ENCODE measurements around the gene PSMA5. TPM values are rescaled to one million over a fixed set of nuclear protein-coding genes. Genes with fewer than 3 reads are reported as not detected.
"Not testable (repeated sequence)": the region's sequence is repeated elsewhere in the genome, so short reads cannot be mapped to it uniquely, and the experiment has no call there.

PSMA5 gene
- polyA plus RNA-seq, 1 experiment: 151 TPM

DNA sequence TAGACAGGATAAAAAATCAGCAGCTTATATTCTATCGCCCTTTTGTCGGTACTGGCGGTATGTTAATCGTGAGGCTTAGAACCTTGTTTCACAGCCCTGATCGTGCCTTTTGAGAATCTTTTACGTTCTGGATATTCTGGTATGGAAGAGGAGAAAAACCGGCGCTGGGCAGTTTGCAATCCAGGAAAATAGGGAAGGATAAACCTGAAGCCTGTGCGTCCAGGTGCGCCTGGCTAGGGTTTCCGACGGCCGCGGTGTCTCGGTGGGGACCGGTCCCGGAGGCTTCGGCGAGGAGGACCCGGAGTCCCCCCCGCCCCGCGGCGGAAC lies 39.8 kb upstream of the PSMA5 start:
- Histone ChIP-seq H3K4me3 (ENCODE audit: low read depth, low read length) (peak overlapping the region; percentile 83), H3K36me3 (ENCODE audit: control insufficient read depth, insufficient read depth, low read length) (no peaks in the 10 kb centered on the region), H3K27me3 (ENCODE audit: control insufficient read depth, insufficient read depth, low read length) (no peaks in the 10 kb centered on the region)
- DNase-seq (ENCODE audit: low read depth): no peak
- CTCF ChIA-PET: interaction anchor here (0.5 to 1.2 kb wide), 3 partner anchors 16 to 63 kb away, joined by 3 to 5 read pairs (median 4); no protein-coding TSS in a partner anchor
- POLR2A ChIA-PET: no interaction called here
- TF ChIP-seq, protein P1, sequence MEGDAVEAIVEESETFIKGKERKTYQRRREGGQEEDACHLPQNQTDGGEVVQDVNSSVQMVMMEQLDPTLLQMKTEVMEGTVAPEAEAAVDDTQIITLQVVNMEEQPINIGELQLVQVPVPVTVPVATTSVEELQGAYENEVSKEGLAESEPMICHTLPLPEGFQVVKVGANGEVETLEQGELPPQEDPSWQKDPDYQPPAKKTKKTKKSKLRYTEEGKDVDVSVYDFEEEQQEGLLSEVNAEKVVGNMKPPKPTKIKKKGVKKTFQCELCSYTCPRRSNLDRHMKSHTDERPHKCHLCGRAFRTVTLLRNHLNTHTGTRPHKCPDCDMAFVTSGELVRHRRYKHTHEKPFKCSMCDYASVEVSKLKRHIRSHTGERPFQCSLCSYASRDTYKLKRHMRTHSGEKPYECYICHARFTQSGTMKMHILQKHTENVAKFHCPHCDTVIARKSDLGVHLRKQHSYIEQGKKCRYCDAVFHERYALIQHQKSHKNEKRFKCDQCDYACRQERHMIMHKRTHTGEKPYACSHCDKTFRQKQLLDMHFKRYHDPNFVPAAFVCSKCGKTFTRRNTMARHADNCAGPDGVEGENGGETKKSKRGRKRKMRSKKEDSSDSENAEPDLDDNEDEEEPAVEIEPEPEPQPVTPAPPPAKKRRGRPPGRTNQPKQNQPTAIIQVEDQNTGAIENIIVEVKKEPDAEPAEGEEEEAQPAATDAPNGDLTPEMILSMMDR (IDR thresholded peaks at IDR 0.05; ENCODE audit: insufficient read depth, low read depth, low read length): no peak

DNA sequence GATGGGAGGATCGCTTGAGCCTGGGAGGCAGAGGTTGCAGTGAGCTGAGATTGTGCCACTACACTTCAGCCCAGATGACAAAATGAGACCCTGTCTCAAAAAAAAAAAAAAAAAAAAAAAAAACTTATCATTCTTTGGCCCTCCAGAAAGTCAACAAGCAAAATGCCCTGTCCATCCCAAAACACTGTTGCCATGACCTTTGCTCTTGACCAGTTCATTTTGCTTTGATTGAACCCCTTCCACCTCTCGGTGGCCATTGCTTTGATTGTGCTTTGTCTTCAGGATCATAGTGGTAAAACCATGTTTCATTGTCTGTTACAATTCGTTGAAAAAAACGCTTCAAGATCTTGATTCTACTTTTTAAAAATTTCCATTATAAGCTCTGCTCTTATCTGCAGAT lies 31.6 kb upstream of the PSMA5 start:
- Histone ChIP-seq H3K4me3 (ENCODE audit: low read depth, low read length) (no peak overlapping the region), H3K27me3 (ENCODE audit: control insufficient read depth, insufficient read depth, low read length) (no peaks in the 10 kb centered on the region), H3K36me3 (ENCODE audit: control insufficient read depth, insufficient read depth, low read length) (no peaks in the 10 kb centered on the region)
- CTCF ChIA-PET: interaction anchor here (0.8 to 1.0 kb wide), 2 partner anchors 22 to 29 kb away, joined by 3 read pairs; no protein-coding TSS in a partner anchor
- TF ChIP-seq, protein P1 (IDR thresholded peaks at IDR 0.05; ENCODE audit: insufficient read depth, low read depth, low read length): no peak
- no peak for DNase-seq (ENCODE audit: low read depth)
- POLR2A ChIA-PET: interaction anchor here (0.6 kb wide), 1 partner anchor 52 kb away, joined by 6 read pairs; the partner anchor contains the start of gene AMIGO1

DNA sequence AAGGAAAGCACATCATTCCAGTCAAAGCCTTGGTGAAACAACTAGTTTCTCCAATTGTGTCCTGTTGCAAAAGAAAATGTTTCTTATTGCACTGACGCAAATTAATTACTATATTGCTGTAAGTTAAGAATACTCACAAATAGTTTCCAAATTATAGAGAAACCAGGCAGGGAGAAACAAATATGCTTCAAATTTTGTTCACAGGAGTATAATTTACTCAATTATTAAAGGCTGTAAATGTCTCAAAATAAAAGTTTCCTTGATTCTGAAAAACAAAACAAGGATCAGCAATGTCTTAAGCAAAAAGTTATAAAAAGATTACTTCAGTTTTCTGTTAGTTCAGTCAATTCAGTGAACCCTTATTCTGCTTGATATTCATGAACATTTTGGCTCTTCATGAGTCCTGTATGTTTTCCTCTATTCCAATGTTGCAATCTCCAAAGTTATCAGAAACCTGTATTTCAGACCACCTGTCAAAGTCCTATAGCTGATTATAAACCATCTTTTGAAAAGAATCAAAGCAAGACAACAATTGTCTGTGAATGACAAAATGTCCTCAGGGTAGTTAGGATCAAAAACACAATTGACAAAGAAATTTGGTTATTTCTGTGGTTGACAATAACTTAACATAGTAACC lies 28.4 kb upstream of the PSMA5 start:
- no peak for DNase-seq (ENCODE audit: low read depth)
- TF ChIP-seq, protein P1 (IDR thresholded peaks at IDR 0.05; ENCODE audit: insufficient read depth, low read depth, low read length): no peak
- H3K27me3 ChIP-seq (ENCODE audit: control insufficient read depth, insufficient read depth, low read length): no peaks in the 10 kb centered on the region
- ChIA-PET CTCF (no interaction called here), POLR2A (no interaction called here)
- H3K4me3 ChIP-seq (ENCODE audit: low read depth, low read length): no peak overlapping the region
- no peaks in the 10 kb centered on the region for H3K36me3 ChIP-seq (ENCODE audit: control insufficient read depth, insufficient read depth, low read length)

DNA sequence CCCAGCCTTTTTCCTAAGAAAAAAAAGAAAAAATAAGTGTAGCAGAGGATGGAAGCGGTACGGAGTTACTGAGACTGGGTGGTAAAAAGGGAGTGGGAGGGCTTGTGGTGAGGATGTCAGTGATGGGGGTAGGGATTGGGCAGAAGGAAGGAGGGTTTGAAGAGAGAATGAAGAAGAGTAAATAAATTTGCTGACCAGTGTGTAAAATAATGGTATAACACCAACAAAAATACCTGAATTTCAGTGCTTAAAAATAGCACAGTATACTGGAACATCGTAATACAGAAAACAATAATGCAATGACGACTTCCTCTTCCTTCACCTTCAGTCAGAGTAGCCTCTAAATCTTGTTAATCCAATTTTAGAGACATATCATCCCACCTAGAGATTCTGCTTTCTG lies 21.3 kb upstream of the PSMA5 start:
- TF ChIP-seq, protein P1 (IDR thresholded peaks at IDR 0.05; ENCODE audit: insufficient read depth, low read depth, low read length): no peak
- no peak overlapping the region for H3K4me3 ChIP-seq (ENCODE audit: low read depth, low read length)
- H3K36me3 ChIP-seq (ENCODE audit: control insufficient read depth, insufficient read depth, low read length): no peaks in the 10 kb centered on the region
- DNase-seq (ENCODE audit: low read depth): no peak
- no peaks in the 10 kb centered on the region for H3K27me3 ChIP-seq (ENCODE audit: control insufficient read depth, insufficient read depth, low read length)
- POLR2A ChIA-PET: no interaction called here
- CTCF ChIA-PET: interaction anchor here (1.1 kb wide), 1 partner anchor 86 kb away, joined by 3 read pairs; no protein-coding TSS in a partner anchor

DNA sequence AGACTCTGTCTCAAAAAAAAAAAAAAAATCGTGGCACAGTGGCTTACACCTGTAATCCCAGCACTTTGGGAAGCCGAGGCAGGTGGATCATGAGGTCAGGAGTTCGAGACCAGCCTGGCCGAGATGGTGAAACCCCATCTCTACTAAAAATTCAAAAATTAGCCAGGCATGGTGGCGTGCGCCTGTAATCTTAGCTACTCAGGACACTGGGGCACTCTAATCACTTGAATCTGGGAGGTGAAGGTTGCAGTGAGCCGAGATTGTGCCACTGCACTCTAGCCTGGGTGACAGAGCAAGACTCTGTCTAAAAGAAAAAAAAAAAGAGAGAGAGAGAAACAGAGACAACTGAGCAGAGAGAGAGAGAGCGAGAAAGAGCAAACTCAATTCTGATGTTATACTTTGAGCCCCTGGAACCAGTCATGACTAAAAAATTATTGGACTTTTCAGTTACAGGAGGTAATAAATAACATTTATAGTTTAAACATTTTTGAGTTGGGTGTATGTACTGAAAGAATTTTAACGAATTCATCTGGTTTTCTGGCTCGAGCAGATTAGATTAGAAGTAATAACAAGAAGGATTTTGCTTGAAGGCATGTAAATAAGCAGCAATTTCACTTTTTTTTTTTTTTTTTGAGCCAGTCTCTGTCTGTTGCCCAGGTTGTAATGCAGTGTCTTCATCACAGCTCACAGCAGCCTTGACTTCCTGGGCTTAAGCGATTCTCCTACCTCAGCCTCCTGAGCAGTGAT lies 19.9 kb upstream of the PSMA5 start:
- CTCF ChIA-PET: not testable (repeated sequence)
- POLR2A ChIA-PET: interaction anchor here (0.7 to 1.0 kb wide), 2 partner anchors 21 to 170 kb away, joined by 5 to 8 read pairs; no protein-coding TSS in a partner anchor
- DNase-seq (ENCODE audit: low read depth): peak; percentile 96

More for the DNA sequence above, 19.9 kb upstream of the PSMA5 start:
- not testable (repeated sequence) for H3K27me3 ChIP-seq (ENCODE audit: control insufficient read depth, insufficient read depth, low read length); H3K4me3 ChIP-seq (ENCODE audit: low read depth, low read length); H3K36me3 ChIP-seq (ENCODE audit: control insufficient read depth, insufficient read depth, low read length)

Data from BJ (cell line).